ENCODE data around the gene CACNA1E. TPM values are rescaled to one million over a fixed set of nuclear protein-coding genes. Genes with fewer than 3 reads are reported as not detected.

CACNA1E gene
- total RNA-seq, 1 experiment from 2014 or later, result not detected

DNA sequence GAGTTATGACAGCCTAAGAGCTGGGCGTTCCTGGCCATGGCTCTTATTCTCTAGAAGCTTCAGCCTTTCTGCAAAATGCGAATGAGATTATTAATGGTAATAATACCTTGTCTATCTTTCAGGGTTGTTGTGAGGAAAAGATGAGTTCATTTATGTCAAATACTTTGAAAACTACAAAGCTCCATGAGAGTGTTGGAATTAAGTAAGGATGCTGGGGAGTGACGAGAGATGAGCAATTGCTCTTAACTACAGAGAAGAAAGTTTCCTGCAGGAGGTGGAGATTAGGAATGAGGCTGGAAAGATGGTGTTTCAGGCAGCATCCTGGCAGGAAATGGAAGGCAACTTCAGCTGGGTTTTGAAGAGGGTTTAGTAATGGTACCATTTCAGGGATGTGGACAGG lies 124.2 kb downstream of the CACNA1E start:
- POLR2A ChIA-PET (ENCODE audit: low non-redundant PET), result no interaction called here
- no TSS peak for BruUV-seq (replicated peaks)

GRCh38 chr1:181608386-181608785 lies 125.1 kb downstream of the CACNA1E start:
- CTCF ChIA-PET, result no interaction called here
- POLR2A ChIA-PET (ENCODE audit: low non-redundant PET), result no interaction called here
- Histone ChIP-seq H3K9me3 (ENCODE audit: low read depth, low read length, poor library complexity, severe bottlenecking) (no peaks in the 10 kb centered on the region), H3K4me1 (ENCODE audit: insufficient read depth, low read length, poor library complexity, severe bottlenecking) (no peaks in the 10 kb centered on the region), H3K4me3 (ENCODE audit: low read depth, low read length, poor library complexity, severe bottlenecking) (no peak overlapping the region), H3K36me3 (ENCODE audit: insufficient read depth, low read length, poor library complexity, severe bottlenecking) (no peaks in the 10 kb centered on the region), H3K27ac (ENCODE audit: low read depth, low read length, poor library complexity, severe bottlenecking) (no peak overlapping the region), H3K27me3 (replicated peaks; ENCODE audit: insufficient read depth, low read depth, low read length, poor library complexity) (peaks cover 15% of the 10 kb centered on the region)
- TF ChIP-seq EZH2 (IDR thresholded peaks at IDR 0.05; ENCODE audit: borderline replicate concordance, low read depth, low read length, poor library complexity, severe bottlenecking) (no peak), CTCF (conservative IDR thresholded peaks at IDR 0.05; ENCODE audit: low read depth, low read length) (no peak)
- DNase-seq (ENCODE audit: low spot score), result no peak
- intact Hi-C loops (cut with micrococcal nuclease; ENCODE audit: unreplicated experiment), result no loop called here
- BruUV-seq (replicated peaks), result no TSS peak

More for the DNA sequence above, 124.2 kb downstream of the CACNA1E start:
- TF ChIP-seq EZH2 (IDR thresholded peaks at IDR 0.05; ENCODE audit: borderline replicate concordance, low read depth, low read length, poor library complexity, severe bottlenecking), result no peak
- no peak for TF ChIP-seq CTCF (conservative IDR thresholded peaks at IDR 0.05; ENCODE audit: low read depth, low read length)
- no peak overlapping the region for H3K27ac ChIP-seq (ENCODE audit: low read depth, low read length, poor library complexity, severe bottlenecking)
- no peak overlapping the region for H3K4me3 ChIP-seq (ENCODE audit: low read depth, low read length, poor library complexity, severe bottlenecking)
- H3K4me1 ChIP-seq (ENCODE audit: insufficient read depth, low read length, poor library complexity, severe bottlenecking), result no peaks in the 10 kb centered on the region
- no peaks in the 10 kb centered on the region for H3K9me3 ChIP-seq (ENCODE audit: low read depth, low read length, poor library complexity, severe bottlenecking)
- intact Hi-C loops (cut with micrococcal nuclease; ENCODE audit: unreplicated experiment), result no loop called here
- no peaks in the 10 kb centered on the region for H3K36me3 ChIP-seq (ENCODE audit: insufficient read depth, low read length, poor library complexity, severe bottlenecking)
- H3K27me3 ChIP-seq (replicated peaks; ENCODE audit: insufficient read depth, low read depth, low read length, poor library complexity), result peaks cover 15% of the 10 kb centered on the region
- no peak for DNase-seq (ENCODE audit: low spot score)
- CTCF ChIA-PET, result no interaction called here

- DNase-seq (ENCODE audit: low spot score), result no peak
- BruUV-seq (replicated peaks), result no TSS peak
- no peak for TF ChIP-seq CTCF (conservative IDR thresholded peaks at IDR 0.05; ENCODE audit: low read depth, low read length)
- ChIA-PET CTCF (no interaction called here), POLR2A (ENCODE audit: low non-redundant PET) (no interaction called here)
- H3K36me3 ChIP-seq (ENCODE audit: insufficient read depth, low read length, poor library complexity, severe bottlenecking), result no peaks in the 10 kb centered on the region
- peaks cover 15% of the 10 kb centered on the region for H3K27me3 ChIP-seq (replicated peaks; ENCODE audit: insufficient read depth, low read depth, low read length, poor library complexity)
- intact Hi-C loops (cut with micrococcal nuclease; ENCODE audit: unreplicated experiment), result no loop called here
- no peaks in the 10 kb centered on the region for H3K4me1 ChIP-seq (ENCODE audit: insufficient read depth, low read length, poor library complexity, severe bottlenecking)
- H3K27ac ChIP-seq (ENCODE audit: low read depth, low read length, poor library complexity, severe bottlenecking), result no peak overlapping the region
- no peaks in the 10 kb centered on the region for H3K9me3 ChIP-seq (ENCODE audit: low read depth, low read length, poor library complexity, severe bottlenecking)
- no peak overlapping the region for H3K4me3 ChIP-seq (ENCODE audit: low read depth, low read length, poor library complexity, severe bottlenecking)
Observed at GRCh38 chr1:181608948-181609347, 125.6 kb downstream of the CACNA1E start.
